Keratinocyte (primary cell): ENCODE data around the gene TFDP2.

ENCODE experiments used
- CTCF ChIP-seq, 3 experiments: IDR thresholded peaks in 1 of 3; conservative IDR thresholded peaks in 1 of 3; optimal IDR thresholded peaks in 1 of 3; 2 replicates in 2 of 3; 3 replicates in 1 of 3; pipeline versions ENCODE3 to v1.5.1; 2011; ENCODE audit warnings: low read length in 3 of 3, mild to moderate bottlenecking in 3 of 3, moderate library complexity in 2 of 3, control low read depth in 1 of 3, inconsistent platforms in 1 of 3; ENCODE audit not compliant: insufficient read depth in 2 of 3; ENCODE audit errors: extremely low read depth in 1 of 3
- EZH2 ChIP-seq: IDR thresholded peaks from one replicate; pipeline ENCODE4 v1.6.1; 2012; ENCODE audit warnings: inconsistent platforms, mild to moderate bottlenecking, low read length, moderate library complexity

- TF ChIP-seq CTCF (optimal IDR thresholded peaks at IDR 0.05 in 1 of 3, IDR thresholded peaks at IDR 0.05 in 1 of 3, conservative IDR thresholded peaks at IDR 0.05 in 1 of 3; ENCODE audit: extremely low read depth in 1 of 3, insufficient read depth in 2 of 3, low read length in 3 of 3) (no peak), EZH2 (no peak)
These were observed 25.2 kb upstream of the TFDP2 start for GRCh38 chr3:142174559-142174958.
